ENCODE data around the gene TXNL4A.
"Not testable (repeated sequence)": the region's sequence is repeated elsewhere in the genome, so short reads cannot be mapped to it uniquely, and the experiment has no call there.

GRCh38 chr18:80011496-80012137 lies 23.3 kb upstream of the TXNL4A start:
- TF ChIP-seq CTCF (IDR thresholded peaks at IDR 0.05; ENCODE audit: low read depth, low read length, poor library complexity, severe bottlenecking); EZH2phosphoT487 (IDR thresholded peaks at IDR 0.05; ENCODE audit: borderline replicate concordance, low read length): not testable (repeated sequence)
